GM23248 (cell line): ENCODE results near the gene DHRS7C.

Experiments used
- EZH2 ChIP-seq: fragments of 200-600 bp; sonication (generic); IDR thresholded peaks from 2 replicates; pipeline ENCODE4 v1.6.1; 2018; ENCODE audit warnings: antibody characterized with exemption, mild to moderate bottlenecking; ENCODE audit not compliant: insufficient read depth, poor library complexity, severe bottlenecking
- EZH2phosphoT487 ChIP-seq: fragments of 200-600 bp; sonication (generic); IDR thresholded peaks from 2 replicates; pipeline ENCODE4 v1.6.1; 2018; ENCODE audit warnings: antibody characterized with exemption, moderate library complexity, mild to moderate bottlenecking, low read depth; ENCODE audit not compliant: insufficient read depth

DNA sequence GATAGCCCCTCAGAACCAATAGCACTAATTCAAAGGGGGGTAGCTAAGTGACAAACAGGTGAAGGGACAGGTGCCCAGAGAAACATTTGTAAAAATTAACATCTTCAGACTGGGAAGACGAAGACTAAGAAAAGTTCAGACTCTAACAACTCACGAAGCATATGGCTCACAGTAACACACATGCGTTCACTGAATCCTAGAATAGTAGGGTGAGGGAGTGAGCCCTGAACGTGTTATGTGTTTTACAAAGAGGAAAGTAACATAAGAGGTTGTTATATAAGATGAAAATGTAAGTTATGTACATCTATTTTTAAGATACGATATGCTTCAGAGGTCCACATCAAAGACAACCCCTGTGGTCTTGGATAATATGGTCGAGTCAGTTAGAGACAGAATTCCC is 15.3 kb upstream of the DHRS7C start:
- TF ChIP-seq EZH2 (no peak), EZH2phosphoT487 (no peak)
